ENCODE results near the gene ZNF575. TPM values are rescaled to one million over a fixed set of nuclear protein-coding genes. Genes with fewer than 3 reads are reported as not detected.

ZNF575 gene
- total RNA-seq, 4 donors from 2014 or later: not detected

- H3K27me3 ChIP-seq: no peaks in the 10 kb centered on the region
- H3K27ac ChIP-seq: peak overlapping the region; percentile 50 to 86 (median 70)
- no peaks in the 10 kb centered on the region for H3K9me3 ChIP-seq
- H3K4me1 ChIP-seq: peaks cover 10 to 13% of the 10 kb centered on the region in 2 donors
- no peak for ATAC-seq
- H3K36me3 ChIP-seq: peaks cover 0 to 8% of the 10 kb centered on the region in 2 donors
- intact Hi-C loops (cut with DNase I; ENCODE audit: low total_unique reads): loop anchor here (1.0 to 5.0 kb wide), 2 partner anchors 20 to 44 kb away; partner anchors contain the start of genes IRGQ, ZNF575 and ZNF576
- peak overlapping the region; percentile 75 to 98 (median 88) for H3K4me3 ChIP-seq
- DNase-seq: no peak
- no peak for TF ChIP-seq POLR2A (IDR thresholded peaks at IDR 0.05)
- TF ChIP-seq, protein P1, sequence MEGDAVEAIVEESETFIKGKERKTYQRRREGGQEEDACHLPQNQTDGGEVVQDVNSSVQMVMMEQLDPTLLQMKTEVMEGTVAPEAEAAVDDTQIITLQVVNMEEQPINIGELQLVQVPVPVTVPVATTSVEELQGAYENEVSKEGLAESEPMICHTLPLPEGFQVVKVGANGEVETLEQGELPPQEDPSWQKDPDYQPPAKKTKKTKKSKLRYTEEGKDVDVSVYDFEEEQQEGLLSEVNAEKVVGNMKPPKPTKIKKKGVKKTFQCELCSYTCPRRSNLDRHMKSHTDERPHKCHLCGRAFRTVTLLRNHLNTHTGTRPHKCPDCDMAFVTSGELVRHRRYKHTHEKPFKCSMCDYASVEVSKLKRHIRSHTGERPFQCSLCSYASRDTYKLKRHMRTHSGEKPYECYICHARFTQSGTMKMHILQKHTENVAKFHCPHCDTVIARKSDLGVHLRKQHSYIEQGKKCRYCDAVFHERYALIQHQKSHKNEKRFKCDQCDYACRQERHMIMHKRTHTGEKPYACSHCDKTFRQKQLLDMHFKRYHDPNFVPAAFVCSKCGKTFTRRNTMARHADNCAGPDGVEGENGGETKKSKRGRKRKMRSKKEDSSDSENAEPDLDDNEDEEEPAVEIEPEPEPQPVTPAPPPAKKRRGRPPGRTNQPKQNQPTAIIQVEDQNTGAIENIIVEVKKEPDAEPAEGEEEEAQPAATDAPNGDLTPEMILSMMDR (IDR thresholded peaks at IDR 0.05 in 4 of 5, conservative IDR thresholded peaks at IDR 0.05 in 1 of 5): no peak
- in situ Hi-C loops (cut with MboI; ENCODE audit: low sequenced_read_pairs in 4 of 4): no loop called here
Measured at GRCh38 chr19:43575955-43576878, 43.2 kb downstream of the ZNF575 start.

DNA sequence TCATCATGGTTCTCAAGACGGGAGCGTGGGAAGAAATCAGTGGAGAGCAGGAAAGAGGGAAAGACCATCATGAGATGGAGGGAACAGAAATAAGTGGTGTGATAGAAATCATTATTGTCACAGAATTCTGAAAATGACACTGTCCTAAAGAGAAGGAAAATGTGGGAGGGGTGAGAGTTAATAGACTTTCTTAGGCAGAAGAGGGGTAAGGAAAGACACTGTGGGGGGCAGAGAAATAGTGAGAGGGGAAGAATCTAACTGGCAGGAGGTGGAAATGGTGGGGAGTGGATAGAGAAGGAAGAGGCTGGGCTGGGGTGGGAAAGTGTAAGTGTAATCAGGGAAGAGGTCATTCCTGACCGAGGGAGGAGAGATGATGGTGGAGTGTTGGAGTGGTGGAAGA lies 45.8 kb downstream of the ZNF575 start:
- DNase-seq: no peak
- intact Hi-C loops (cut with DNase I; ENCODE audit: low total_unique reads) (loop anchor here (5.0 kb wide), 1 partner anchor 46 kb away; the partner anchor contains the start of gene ZNF575), in situ Hi-C loops (cut with MboI; ENCODE audit: low sequenced_read_pairs in 4 of 4) (no loop called here)
- H3K4me1 ChIP-seq: peaks cover 10 to 13% of the 10 kb centered on the region in 2 donors
- H3K9me3 ChIP-seq: no peaks in the 10 kb centered on the region
- no peak overlapping the region for H3K4me3 ChIP-seq
- peaks cover 0 to 3% of the 10 kb centered on the region in 2 donors for H3K36me3 ChIP-seq
- H3K27ac ChIP-seq: no peak overlapping the region
- TF ChIP-seq, protein P1 (IDR thresholded peaks at IDR 0.05 in 4 of 5, conservative IDR thresholded peaks at IDR 0.05 in 1 of 5): no peak
- no peak for TF ChIP-seq POLR2A (IDR thresholded peaks at IDR 0.05)
- H3K27me3 ChIP-seq: no peaks in the 10 kb centered on the region
- no peak for ATAC-seq

DNA sequence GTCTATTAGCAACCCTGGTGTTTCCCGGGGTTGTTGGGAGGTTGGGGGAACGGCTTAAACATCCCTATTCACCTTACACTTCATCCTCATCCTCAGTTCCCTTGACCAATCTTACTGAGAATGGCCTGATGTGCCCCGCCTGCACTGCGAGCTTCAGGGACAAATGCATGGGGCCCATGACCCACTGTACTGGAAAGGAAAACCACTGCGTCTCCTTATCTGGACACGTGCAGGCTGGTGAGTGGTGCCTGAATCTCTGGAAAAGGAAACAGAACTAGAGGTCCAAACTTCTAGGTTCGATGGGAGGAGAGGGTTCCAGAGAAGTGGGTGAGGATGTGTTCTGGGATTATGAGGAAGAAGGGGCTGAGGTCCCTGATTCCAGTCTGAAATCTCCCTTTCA lies 48.5 kb downstream of the ZNF575 start:
- intact Hi-C loops (cut with DNase I; ENCODE audit: low total_unique reads): no loop called here
- no peaks in the 10 kb centered on the region for H3K9me3 ChIP-seq
- ATAC-seq: no peak

GRCh38 chr19:43582495-43582894 lies 49.5 kb downstream of the ZNF575 start:
- in situ Hi-C loops (cut with MboI; ENCODE audit: low sequenced_read_pairs in 4 of 4): no loop called here
- Histone ChIP-seq H3K4me3 (no peak overlapping the region), H3K4me1 (no peaks in the 10 kb centered on the region), H3K9me3 (no peaks in the 10 kb centered on the region), H3K27me3 (no peaks in the 10 kb centered on the region), H3K36me3 (no peaks in the 10 kb centered on the region), H3K27ac (no peak overlapping the region)
- DNase-seq (no peak), ATAC-seq (no peak)
- intact Hi-C loops (cut with DNase I; ENCODE audit: low total_unique reads): no loop called here
- TF ChIP-seq POLR2A (IDR thresholded peaks at IDR 0.05): no peak
- TF ChIP-seq, protein P1 (IDR thresholded peaks at IDR 0.05 in 4 of 5, conservative IDR thresholded peaks at IDR 0.05 in 1 of 5): no peak

More for the DNA sequence above, 48.5 kb downstream of the ZNF575 start:
- no peaks in the 10 kb centered on the region for H3K36me3 ChIP-seq
- in situ Hi-C loops (cut with MboI; ENCODE audit: low sequenced_read_pairs in 4 of 4): no loop called here
- no peak overlapping the region for H3K27ac ChIP-seq
- no peak for DNase-seq
- TF ChIP-seq POLR2A (IDR thresholded peaks at IDR 0.05): no peak
- TF ChIP-seq, protein P1 (IDR thresholded peaks at IDR 0.05 in 4 of 5, conservative IDR thresholded peaks at IDR 0.05 in 1 of 5): no peak
- no peaks in the 10 kb centered on the region for H3K27me3 ChIP-seq
- no peaks in the 10 kb centered on the region for H3K4me1 ChIP-seq
- no peak overlapping the region for H3K4me3 ChIP-seq
